NCI-H1436 treated with DMSO at 0.1 percent for 48 hours (cell line): ENCODE data around the gene TNFRSF12A.
"Not testable (repeated sequence)": the region's sequence is repeated elsewhere in the genome, so short reads cannot be mapped to it uniquely, and the experiment has no call there.

ENCODE experiments used
- DNase-seq: peaks from one replicate; lab custom pipeline; 2025; lab: John Stamatoyannopoulos, UW

The TNFRSF12A gene

DNA sequence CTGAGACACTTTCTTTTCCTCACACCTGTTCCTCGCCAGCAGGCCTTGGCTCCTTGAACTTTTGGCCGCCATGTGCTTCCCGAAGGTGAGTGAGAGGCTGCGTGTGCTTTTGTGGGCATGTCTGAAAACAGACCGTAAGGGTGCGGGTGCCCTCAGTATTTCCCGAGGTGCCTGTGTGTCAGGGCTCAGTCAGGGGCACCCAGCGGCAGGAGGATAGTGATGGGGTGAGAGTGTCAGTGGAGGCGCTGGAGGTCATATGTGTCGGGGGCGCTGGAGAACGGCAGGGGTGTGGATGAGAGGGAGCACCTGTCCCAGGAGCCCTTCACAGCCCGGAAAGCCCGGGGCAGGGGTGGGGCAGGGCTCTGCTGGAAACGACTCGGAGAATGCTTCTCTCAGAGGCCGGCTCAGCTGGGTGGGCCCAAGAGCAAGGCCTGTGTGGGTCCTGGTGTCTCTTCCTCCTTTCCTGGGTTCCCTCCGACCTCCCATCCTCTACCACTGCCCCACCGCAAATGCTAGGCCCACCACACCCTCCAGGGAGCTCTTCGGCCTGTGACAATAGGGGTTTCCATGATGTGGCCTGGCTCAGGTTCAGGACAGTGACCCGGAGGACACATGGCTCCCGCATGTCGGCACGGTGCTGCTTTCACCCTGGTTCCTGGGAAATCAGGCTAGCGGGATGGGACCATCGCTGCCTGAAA is 45.7 kb downstream of the TNFRSF12A start:
- DNase-seq: no peak

DNA sequence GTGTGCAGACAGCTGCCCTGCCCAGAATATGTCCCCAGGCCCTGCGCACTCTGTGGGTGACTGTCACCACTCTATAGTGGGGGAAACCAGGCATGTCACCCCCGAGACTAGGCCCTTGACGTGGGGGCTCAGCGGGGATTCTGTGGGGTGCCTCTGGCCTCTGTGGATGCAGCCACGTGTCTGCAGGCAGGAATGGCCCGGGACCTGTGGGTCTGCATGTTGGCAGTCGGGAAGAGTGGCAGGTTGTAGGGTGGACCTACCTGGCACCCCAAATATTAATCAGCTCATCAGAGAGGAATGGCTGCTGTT is 46.2 kb downstream of the TNFRSF12A start:
- no peak for DNase-seq

DNA sequence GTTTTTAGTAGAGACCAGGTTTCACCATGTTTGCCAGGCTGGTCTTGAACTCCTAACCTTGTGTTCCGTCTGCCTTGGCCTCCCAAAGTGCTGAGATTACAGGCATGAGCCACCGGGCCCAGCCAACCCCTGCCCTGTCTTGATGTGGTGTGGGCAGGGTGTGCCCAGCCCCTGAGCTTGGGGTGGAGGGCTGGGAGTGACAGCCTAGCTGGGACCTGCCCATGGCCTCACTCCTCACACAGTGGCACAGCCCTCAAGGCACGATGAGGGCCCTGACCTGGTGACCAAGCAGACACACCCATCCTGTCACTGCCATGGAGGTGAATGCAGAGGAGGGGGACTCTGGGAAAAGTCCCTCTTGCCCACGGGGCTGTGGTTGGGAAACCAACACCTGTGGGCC is 48.3 kb downstream of the TNFRSF12A start:
- DNase-seq: no peak

DNA sequence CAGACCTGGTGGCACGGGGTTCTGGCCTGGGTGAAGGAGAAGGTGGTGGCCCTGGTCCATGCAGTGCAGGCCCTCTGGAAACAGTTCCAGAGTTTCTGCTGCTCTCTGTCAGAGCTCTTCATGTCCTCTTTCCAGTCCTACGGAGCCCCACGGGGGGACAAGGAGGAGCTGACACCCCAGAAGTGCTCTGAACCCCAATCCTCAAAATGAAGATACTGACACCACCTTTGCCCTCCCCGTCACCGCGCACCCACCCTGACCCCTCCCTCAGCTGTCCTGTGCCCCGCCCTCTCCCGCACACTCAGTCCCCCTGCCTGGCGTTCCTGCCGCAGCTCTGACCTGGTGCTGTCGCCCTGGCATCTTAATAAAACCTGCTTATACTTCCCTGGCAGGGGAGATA is 49.0 kb downstream of the TNFRSF12A start:
- not testable (repeated sequence) for DNase-seq

DNA sequence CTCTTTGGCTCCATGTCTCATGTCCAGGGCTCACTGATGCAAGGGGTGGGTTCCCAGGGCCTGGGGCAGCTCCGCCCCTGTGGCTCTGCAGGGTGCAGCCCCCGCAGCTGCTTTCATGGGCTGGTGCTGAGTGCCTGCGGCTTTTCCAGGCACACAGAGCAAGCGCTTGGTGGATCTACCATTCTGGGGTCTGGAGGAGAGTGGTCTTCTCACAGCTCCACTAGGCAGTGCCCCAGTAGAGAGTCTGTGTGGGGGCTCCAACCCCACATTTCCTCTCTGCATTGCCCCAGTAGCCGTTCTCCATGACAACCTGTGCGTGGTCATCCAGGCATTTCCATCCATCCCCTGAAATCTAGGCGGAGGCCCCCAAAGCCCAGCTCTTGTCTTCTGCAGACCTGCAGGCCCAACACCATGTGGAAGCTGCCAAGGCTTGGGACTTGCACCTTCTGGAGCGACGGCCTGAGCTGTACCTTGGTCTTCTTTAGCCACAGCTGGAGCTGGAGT is 50.5 kb downstream of the TNFRSF12A start:
- no peak for DNase-seq

DNA sequence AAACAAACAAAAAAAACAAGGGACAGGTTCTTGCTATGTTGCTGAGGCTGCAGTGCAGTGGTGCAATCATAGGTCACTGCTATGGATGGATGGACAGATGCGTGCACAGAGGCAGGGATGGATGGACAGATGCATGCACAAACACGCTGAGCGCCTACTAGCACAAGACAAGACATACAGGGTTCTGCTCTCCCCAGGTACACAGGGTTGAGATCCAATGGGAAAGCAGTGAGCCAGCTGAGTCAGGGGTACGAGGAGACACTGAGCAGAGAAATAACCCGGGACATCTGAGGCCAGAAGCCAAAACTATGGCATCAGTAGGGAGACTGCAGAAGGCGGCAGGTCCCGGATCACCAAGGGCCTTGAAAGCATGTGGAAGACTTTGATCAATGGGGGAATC is 51.5 kb downstream of the TNFRSF12A start:
- DNase-seq: no peak
